Mammary epithelial cell (primary cell): ENCODE data around the gene HSPBP1.

ENCODE experiments used
- CTCF ChIP-seq, 2 donors: IDR thresholded peaks in 1 of 2; conservative IDR thresholded peaks in 1 of 2; 2 replicates each; pipeline ENCODE4 v1.5.1; 2011 to 2012; ENCODE audit warnings: inconsistent platforms in 2 of 2, low read length in 2 of 2, mild to moderate bottlenecking in 2 of 2, control low read depth in 1 of 2, low read depth in 1 of 2; ENCODE audit not compliant: insufficient read depth in 1 of 2; ENCODE audit errors: extremely low read depth in 1 of 2
- EZH2 ChIP-seq: IDR thresholded peaks from 2 replicates; pipeline ENCODE4 v1.6.1; 2012; ENCODE audit warnings: low read length, inconsistent platforms, borderline replicate concordance

- TF ChIP-seq CTCF (conservative IDR thresholded peaks at IDR 0.05 in 1 of 2, IDR thresholded peaks at IDR 0.05 in 1 of 2; ENCODE audit: extremely low read depth in 1 of 2, insufficient read depth in 1 of 2, low read depth in 1 of 2, low read length in 2 of 2) = no peak
- TF ChIP-seq EZH2 = no peak
These were observed 22.4 kb upstream of the HSPBP1 start for GRCh38 chr19:55302318-55302703.
